NCI-H446 (cell line): ENCODE measurements around the gene MYL12B.
"Not testable (repeated sequence)": the region's sequence is repeated elsewhere in the genome, so short reads cannot be mapped to it uniquely, and the experiment has no call there.

Experiments used
- DNase-seq, 2 experiments: peaks; one replicate each; lab custom pipeline; 2025; lab: John Stamatoyannopoulos, UW

The MYL12B gene

GRCh38 chr18:3297025-3297984, 35.4 kb downstream of the MYL12B start:
- peak; percentile 94 to 97 for DNase-seq

GRCh38 chr18:3304832-3305231, 42.9 kb downstream of the MYL12B start:
- no peak for DNase-seq

GRCh38 chr18:3305354-3305762, 43.4 kb downstream of the MYL12B start:
- DNase-seq: no peak

- peak in 1 of 2 experiments; percentile 53 for DNase-seq
Observed at GRCh38 chr18:3305933-3306332, 44.0 kb downstream of the MYL12B start.

- no peak for DNase-seq
Observed at GRCh38 chr18:3306391-3306790, 44.5 kb downstream of the MYL12B start.

GRCh38 chr18:3313685-3314084, 51.8 kb downstream of the MYL12B start:
- no peak for DNase-seq

- DNase-seq: not testable (repeated sequence)
Observed at GRCh38 chr18:3315344-3315743, 53.4 kb downstream of the MYL12B start.

- DNase-seq: no peak
Observed at GRCh38 chr18:3319399-3319798, 57.5 kb downstream of the MYL12B start.

GRCh38 chr18:3319894-3320454, 58.0 kb downstream of the MYL12B start:
- DNase-seq: no peak

GRCh38 chr18:3321133-3321812, 59.3 kb downstream of the MYL12B start:
- peak; percentile 56 to 84 for DNase-seq

- DNase-seq: peak in 1 of 2 experiments; percentile 21
Observed at GRCh38 chr18:3323900-3324299, 62.0 kb downstream of the MYL12B start.
